NCI-H226 (cell line): ENCODE measurements around the gene COL6A1.

Experiments
- DNase-seq: peaks from one replicate; pipeline ENCODE4 v3.0.0-alpha.2; 2015

Gene COL6A1

GRCh38 chr21:45983649-45983965 lies 2.0 kb downstream of the COL6A1 start:
- no peak for DNase-seq

GRCh38 chr21:45983981-45984551 lies 2.5 kb downstream of the COL6A1 start:
- peak; percentile 80 for DNase-seq

GRCh38 chr21:45984584-45985095 lies 3.1 kb downstream of the COL6A1 start:
- no peak for DNase-seq

GRCh38 chr21:45985471-45986315 lies 4.1 kb downstream of the COL6A1 start:
- DNase-seq, result no peak

GRCh38 chr21:45986316-45987051 lies 4.9 kb downstream of the COL6A1 start:
- DNase-seq, result no peak

GRCh38 chr21:45987121-45987711 lies 5.6 kb downstream of the COL6A1 start:
- no peak for DNase-seq

GRCh38 chr21:45988366-45989347 lies 7.1 kb downstream of the COL6A1 start:
- DNase-seq, result no peak

- DNase-seq, result no peak
These were observed 7.9 kb downstream of the COL6A1 start for GRCh38 chr21:45989355-45990048.

GRCh38 chr21:45990049-45990711 lies 8.6 kb downstream of the COL6A1 start:
- no peak for DNase-seq

- no peak for DNase-seq
These were observed 9.4 kb downstream of the COL6A1 start for GRCh38 chr21:45990741-45991605.

GRCh38 chr21:45991606-45992300 lies 10.2 kb downstream of the COL6A1 start:
- DNase-seq, result no peak

GRCh38 chr21:45992301-45993209 lies 11.0 kb downstream of the COL6A1 start:
- no peak for DNase-seq

GRCh38 chr21:45993210-45994085 lies 11.9 kb downstream of the COL6A1 start:
- no peak for DNase-seq

- DNase-seq, result no peak
These were observed 12.6 kb downstream of the COL6A1 start for GRCh38 chr21:45994086-45994661.

GRCh38 chr21:45994759-45995685 lies 13.5 kb downstream of the COL6A1 start:
- no peak for DNase-seq
